CD14-positive monocyte (primary cell): ENCODE data around the gene CMTR1. TPM values are rescaled to one million over a fixed set of nuclear protein-coding genes. Genes with fewer than 3 reads are reported as not detected.

ENCODE experiments used
- DNase-seq, 3 donors: peaks; one replicate each; pipeline ENCODE4 v3.0.0-alpha.2; 2011 to 2022
- H2AFZ ChIP-seq: 2 replicates; pipeline ENCODE4 v1.6.0; 2012; ENCODE audit warnings: mild to moderate bottlenecking, low read depth, low read length, inconsistent platforms; ENCODE audit not compliant: insufficient read depth, poor library complexity, severe bottlenecking
- H3K27ac ChIP-seq, 2 donors: 1 replicate in 1 of 2; 2 replicates in 1 of 2; pipeline ENCODE4 v1.5.1; 2012 to 2013; ENCODE audit warnings: low read length in 2 of 2, control low read depth in 1 of 2, inconsistent platforms in 1 of 2, low read depth in 1 of 2, mild to moderate bottlenecking in 1 of 2
- H3K27me3 ChIP-seq, 2 donors: one replicate each; pipeline versions ENCODE4 v1.6.0 to v1.6.1; 2011 to 2013; ENCODE audit warnings: low read length in 2 of 2; ENCODE audit not compliant: control insufficient read depth in 2 of 2, insufficient read depth in 2 of 2
- H3K36me3 ChIP-seq, 2 donors: replicated peaks in 1 of 2; 1 replicate in 1 of 2; 2 replicates in 1 of 2; pipeline versions ENCODE4 v1.5.1 to v1.6.1; 2012 to 2013; ENCODE audit warnings: low read length in 2 of 2, control low read depth in 1 of 2, inconsistent platforms in 1 of 2, mild to moderate bottlenecking in 1 of 2; ENCODE audit not compliant: insufficient read depth in 2 of 2, control insufficient read depth in 1 of 2
- H3K4me1 ChIP-seq, 2 donors: 1 replicate in 1 of 2; 2 replicates in 1 of 2; pipeline versions ENCODE4 v1.5.1 to v1.6.1; 2012 to 2013; ENCODE audit warnings: low read length in 2 of 2, control low read depth in 1 of 2, inconsistent platforms in 1 of 2, mild to moderate bottlenecking in 1 of 2, moderate library complexity in 1 of 2; ENCODE audit not compliant: insufficient read depth in 2 of 2, control insufficient read depth in 1 of 2
- H3K4me2 ChIP-seq: replicated peaks from 2 replicates; pipeline ENCODE3; 2012; ENCODE audit warnings: low read length, moderate library complexity, mild to moderate bottlenecking; ENCODE audit not compliant: poor library complexity, severe bottlenecking; ENCODE audit errors: extremely low read depth
- H3K4me3 ChIP-seq, 3 experiments: fragments of 200-600 bp in 1 of 3; sonication (generic) in 1 of 3; replicated peaks in 1 of 3; 1 replicate in 2 of 3; 2 replicates in 1 of 3; pipeline ENCODE4 v1.5.1; 2011 to 2013; ENCODE audit warnings: low read length in 3 of 3, mild to moderate bottlenecking in 3 of 3, control low read depth in 2 of 3, low read depth in 2 of 3, inconsistent platforms in 1 of 3, moderate library complexity in 1 of 3
- H3K79me2 ChIP-seq: 2 replicates; pipeline ENCODE4 v1.6.0; 2012; ENCODE audit warnings: mild to moderate bottlenecking, control low read depth, inconsistent platforms, low read length, moderate library complexity; ENCODE audit not compliant: insufficient read depth
- H3K9ac ChIP-seq: 2 replicates; pipeline ENCODE4 v1.6.0; 2017; ENCODE audit warnings: low read length, mild to moderate bottlenecking; ENCODE audit not compliant: insufficient read depth, poor library complexity, severe bottlenecking
- H3K9me3 ChIP-seq, 2 donors: replicated peaks in 1 of 2; 1 replicate in 1 of 2; 2 replicates in 1 of 2; pipeline versions ENCODE4 v1.5.1 to v1.6.1; 2012 to 2013; ENCODE audit warnings: low read length in 2 of 2, control low read depth in 1 of 2; ENCODE audit not compliant: control insufficient read depth in 1 of 2, insufficient read depth in 1 of 2
- H4K20me1 ChIP-seq: 2 replicates; pipeline ENCODE4 v1.6.0; 2012; ENCODE audit warnings: mild to moderate bottlenecking, low read length, control low read depth, moderate library complexity; ENCODE audit not compliant: insufficient read depth
- H3K27ac Mint-ChIP-seq, 7 donors: one replicate each; pipeline ENCODE4 v1.8.0; 2020; ENCODE audit warnings: mild to moderate bottlenecking in 7 of 7, mixed read lengths in 7 of 7, moderate library complexity in 6 of 7, inconsistent platforms in 2 of 7
- H3K27me3 Mint-ChIP-seq, 3 donors: one replicate each; pipeline ENCODE4 v1.8.0; 2021 to 2022; ENCODE audit warnings: low read depth in 3 of 3, mild to moderate bottlenecking in 3 of 3, mixed read lengths in 3 of 3, moderate library complexity in 3 of 3, inconsistent platforms in 1 of 3
- H3K36me3 Mint-ChIP-seq, 2 donors: one replicate each; pipeline ENCODE4 v1.8.0; 2020; ENCODE audit warnings: mixed read lengths in 2 of 2, inconsistent platforms in 1 of 2, mild to moderate bottlenecking in 1 of 2
- H3K4me1 Mint-ChIP-seq: one replicate; pipeline ENCODE4 v1.8.0; 2020; ENCODE audit warnings: mild to moderate bottlenecking, mixed read lengths
- H3K4me3 Mint-ChIP-seq, 2 donors: one replicate each; pipeline ENCODE4 v1.8.0; 2020; ENCODE audit warnings: mild to moderate bottlenecking in 2 of 2, mixed read lengths in 2 of 2, moderate library complexity in 1 of 2
- H3K9me3 Mint-ChIP-seq, 7 donors: one replicate each; pipeline ENCODE4 v1.8.0; 2020 to 2022; ENCODE audit warnings: mixed read lengths in 7 of 7, mild to moderate bottlenecking in 6 of 7, moderate library complexity in 6 of 7, inconsistent platforms in 2 of 7
- WGBS: methylation state at CpG from one replicate; pipeline ENCODE4 v1.1.5; 2013; ENCODE audit warnings: missing lambda C conversion rate; ENCODE audit not compliant: insufficient coverage; 5-methylcytosine and 5-hydroxymethylcytosine counted together
- intact Hi-C, 2 donors: fragments of 100-400 bp; cut with micrococcal nuclease; formaldehyde crosslinking; loops; one replicate each; pipeline versions ENCODE4 v1.15.0 to v1.15.1; 2023
- polyA plus RNA-seq, 3 donors: library from polyadenylated mRNA; depleted of rRNA in 1 of 3; unstranded in 2 of 3; stranded (reverse) in 1 of 3; fragments of 300-500 nt in 2 of 3; fragments of >200 nt in 1 of 3; fragmentation: Illumina TruSeq in 2 of 3; gene quantifications; 1 replicate in 2 of 3; 2 replicates in 1 of 3; pipeline ENCODE4 v1.2.3, GENCODE V29; 2012 to 2021
- TF ChIP-seq, protein P1 (sequence below): fragments of 200-600 bp; IDR thresholded peaks from one replicate; pipeline ENCODE4 v1.8.0; 2022; ENCODE audit warnings: antibody characterized with exemption, mild to moderate bottlenecking

CMTR1 gene
- polyA plus RNA-seq, 3 donors: 12.0 to 32.3 (median 15.3) TPM

DNA sequence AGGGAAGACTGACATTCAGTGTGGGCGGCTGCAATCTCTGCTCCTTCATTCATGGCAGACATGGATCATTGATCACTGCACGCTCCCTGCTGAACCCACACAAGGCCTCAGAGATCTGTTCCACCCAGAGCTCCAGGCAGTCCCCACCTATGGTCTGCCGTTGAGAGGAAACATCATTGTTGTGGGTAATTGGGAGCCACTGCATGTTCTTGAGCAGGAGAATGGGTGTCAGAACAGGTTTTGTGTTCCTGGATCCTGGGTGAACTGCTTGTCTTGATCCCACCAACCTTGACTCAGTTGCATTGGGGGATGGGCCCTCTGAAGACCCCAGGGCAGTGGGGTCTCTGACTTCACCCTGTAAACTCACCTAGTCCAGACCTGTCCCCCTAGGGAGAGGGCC lies 89.8 kb downstream of the CMTR1 start:
- peaks cover 0 to 8% of the 10 kb centered on the region in 2 donors for H3K27me3 ChIP-seq
- Mint-ChIP-seq H3K27ac (no peak overlapping the region), H3K27me3 (peaks cover 17 to 28% (median 24%) of the 10 kb centered on the region in 3 donors), H3K9me3 (peaks cover 0 to 5% (median 0%) of the 10 kb centered on the region in 7 donors), H3K4me1 (peaks cover 6% of the 10 kb centered on the region), H3K36me3 (no peaks in the 10 kb centered on the region), H3K4me3 (peak overlapping the region in 1 of 2 donors; percentile 28)
- intact Hi-C loops: no loop called here
- no peak overlapping the region for H3K4me2 ChIP-seq
- TF ChIP-seq, protein P1, sequence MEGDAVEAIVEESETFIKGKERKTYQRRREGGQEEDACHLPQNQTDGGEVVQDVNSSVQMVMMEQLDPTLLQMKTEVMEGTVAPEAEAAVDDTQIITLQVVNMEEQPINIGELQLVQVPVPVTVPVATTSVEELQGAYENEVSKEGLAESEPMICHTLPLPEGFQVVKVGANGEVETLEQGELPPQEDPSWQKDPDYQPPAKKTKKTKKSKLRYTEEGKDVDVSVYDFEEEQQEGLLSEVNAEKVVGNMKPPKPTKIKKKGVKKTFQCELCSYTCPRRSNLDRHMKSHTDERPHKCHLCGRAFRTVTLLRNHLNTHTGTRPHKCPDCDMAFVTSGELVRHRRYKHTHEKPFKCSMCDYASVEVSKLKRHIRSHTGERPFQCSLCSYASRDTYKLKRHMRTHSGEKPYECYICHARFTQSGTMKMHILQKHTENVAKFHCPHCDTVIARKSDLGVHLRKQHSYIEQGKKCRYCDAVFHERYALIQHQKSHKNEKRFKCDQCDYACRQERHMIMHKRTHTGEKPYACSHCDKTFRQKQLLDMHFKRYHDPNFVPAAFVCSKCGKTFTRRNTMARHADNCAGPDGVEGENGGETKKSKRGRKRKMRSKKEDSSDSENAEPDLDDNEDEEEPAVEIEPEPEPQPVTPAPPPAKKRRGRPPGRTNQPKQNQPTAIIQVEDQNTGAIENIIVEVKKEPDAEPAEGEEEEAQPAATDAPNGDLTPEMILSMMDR: no peak
- no peaks in the 10 kb centered on the region for H3K36me3 ChIP-seq
- no peak overlapping the region for H3K4me3 ChIP-seq
- WGBS: 90% methylated on average over 2 of the region's 3 CpGs
- H2AFZ ChIP-seq: no peak overlapping the region
- no peak for DNase-seq
- H4K20me1 ChIP-seq: no peaks in the 10 kb centered on the region
- no peak overlapping the region for H3K27ac ChIP-seq
- H3K79me2 ChIP-seq: no peaks in the 10 kb centered on the region
- H3K9me3 ChIP-seq: no peaks in the 10 kb centered on the region
- no peak overlapping the region for H3K9ac ChIP-seq
- no peaks in the 10 kb centered on the region for H3K4me1 ChIP-seq

DNA sequence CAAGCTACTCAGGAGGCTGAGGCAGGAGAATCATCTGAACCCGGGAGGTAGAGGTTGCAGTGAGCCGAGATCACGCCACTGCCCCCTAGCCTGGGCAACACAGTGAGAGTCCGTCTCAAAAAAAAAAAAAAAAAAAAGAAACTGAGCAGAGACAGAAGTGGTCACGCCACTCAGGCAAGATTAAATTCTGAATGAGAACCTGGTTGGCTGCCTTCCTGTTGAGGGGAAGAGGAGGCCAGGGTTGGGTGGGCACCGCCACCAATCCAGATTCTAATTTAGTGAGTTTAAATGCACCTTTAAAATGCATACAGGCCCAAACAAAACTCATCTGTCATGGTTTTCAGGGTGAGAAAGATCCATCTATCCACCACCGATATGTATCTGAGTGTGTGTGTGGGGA lies 90.4 kb downstream of the CMTR1 start:
- no peak overlapping the region for H3K4me3 Mint-ChIP-seq
- 82% methylated on average over 4 of the region's 7 CpGs for WGBS
- no peak overlapping the region for H3K4me2 ChIP-seq
- no peaks in the 10 kb centered on the region for H3K4me1 ChIP-seq
- no peak overlapping the region for H3K27ac ChIP-seq
- DNase-seq: no peak
- H2AFZ ChIP-seq: no peak overlapping the region
- H3K9me3 ChIP-seq: no peaks in the 10 kb centered on the region
- H4K20me1 ChIP-seq: no peaks in the 10 kb centered on the region
- peaks cover 0 to 5% (median 0%) of the 10 kb centered on the region in 7 donors for H3K9me3 Mint-ChIP-seq
- H3K27ac Mint-ChIP-seq: no peak overlapping the region
- peaks cover 19 to 32% (median 26%) of the 10 kb centered on the region in 3 donors for H3K27me3 Mint-ChIP-seq
- no peaks in the 10 kb centered on the region for H3K36me3 Mint-ChIP-seq
- no peak overlapping the region for H3K9ac ChIP-seq
- no peaks in the 10 kb centered on the region for H3K36me3 ChIP-seq
- H3K4me1 Mint-ChIP-seq: peaks cover under 1% of the 10 kb centered on the region
- peaks cover 0 to 8% of the 10 kb centered on the region in 2 donors for H3K27me3 ChIP-seq
- no peaks in the 10 kb centered on the region for H3K79me2 ChIP-seq
- H3K4me3 ChIP-seq: no peak overlapping the region
- intact Hi-C loops: no loop called here
- TF ChIP-seq, protein P1: no peak
